HEK293 (cell line): ENCODE data around the gene ST8SIA5.

Experiments used
- CTCF ChIP-seq: fragments of 450-650 bp; formaldehyde crosslinking; IDR thresholded peaks from 2 replicates; pipeline ENCODE4 v1.5.1; 2016; ENCODE audit warnings: missing biosample characterization, missing genetic modification characterization
- SP3 ChIP-seq: fragments of 450-650 bp; formaldehyde crosslinking; IDR thresholded peaks from 2 replicates; pipeline ENCODE4 v1.5.1; 2016; ENCODE audit warnings: missing biosample characterization, missing genetic modification characterization
- ZBTB1 ChIP-seq: fragments of 450-650 bp; formaldehyde crosslinking; IDR thresholded peaks from 2 replicates; pipeline ENCODE4 v1.5.1; 2016; ENCODE audit warnings: missing biosample characterization, missing genetic modification characterization
- ZBTB17 ChIP-seq: fragments of 450-650 bp; formaldehyde crosslinking; IDR thresholded peaks from 2 replicates; pipeline ENCODE4 v1.5.1; 2016; ENCODE audit warnings: missing biosample characterization, missing genetic modification characterization
- ZNF274 ChIP-seq, 2 experiments: fragments of 200-500 bp in 1 of 2; fragments of 450-650 bp in 1 of 2; sonication (Bioruptor generic) in 1 of 2; formaldehyde crosslinking in 1 of 2; IDR thresholded peaks; 2 replicates each; pipeline versions ENCODE4 v1.5.1 to v1.6.1; 2014 to 2016; ENCODE audit warnings: borderline replicate concordance in 1 of 2, inconsistent platforms in 1 of 2, low read length in 1 of 2, missing biosample characterization in 1 of 2, missing genetic modification characterization in 1 of 2
- ZNF561 ChIP-seq: fragments of 450-650 bp; IDR thresholded peaks from 2 replicates; pipeline ENCODE4 v1.5.1; 2018; ENCODE audit warnings: missing biosample characterization, missing genetic modification characterization, borderline replicate concordance

- TF ChIP-seq ZNF561 (tag by site-specific recombination), result no peak
- TF ChIP-seq SP3, result no peak
- TF ChIP-seq CTCF (tag by site-specific recombination), result no peak
- no peak for TF ChIP-seq ZBTB17 (tag by site-specific recombination)
- TF ChIP-seq ZBTB1 (tag by site-specific recombination), result no peak
- TF ChIP-seq ZNF274 (IDR thresholded peaks at IDR 0.05; ENCODE audit: low read length), result no peak
- TF ChIP-seq ZNF274 (tag by site-specific recombination; IDR thresholded peaks at IDR 0.05; ENCODE audit: borderline replicate concordance), result no peak
These were observed 60.2 kb downstream of the ST8SIA5 start for GRCh38 chr18:46696702-46697101.
